T47D (cell line): Measurements from ENCODE around the gene H6PD.

Experiments used
- DNase-seq, 2 experiments: peaks; one replicate each; pipeline versions ENCODE4 v3.0.0 to v3.0.0-alpha.2; 2011 to 2012; ENCODE audit warnings: low read depth in 1 of 2, low spot score in 1 of 2
- JUND ChIP-seq: IDR thresholded peaks from 2 replicates; pipeline ENCODE4 v1.6.1; 2012; ENCODE audit warnings: low read depth
- in situ Hi-C: cut with HindIII; loops from 2 replicates; pipeline ENCODE4 v1.10.0; 2016; ENCODE audit warnings: low sequenced_read_pairs, low pct_unique_long_range_greater_than_20kb

H6PD gene

DNA sequence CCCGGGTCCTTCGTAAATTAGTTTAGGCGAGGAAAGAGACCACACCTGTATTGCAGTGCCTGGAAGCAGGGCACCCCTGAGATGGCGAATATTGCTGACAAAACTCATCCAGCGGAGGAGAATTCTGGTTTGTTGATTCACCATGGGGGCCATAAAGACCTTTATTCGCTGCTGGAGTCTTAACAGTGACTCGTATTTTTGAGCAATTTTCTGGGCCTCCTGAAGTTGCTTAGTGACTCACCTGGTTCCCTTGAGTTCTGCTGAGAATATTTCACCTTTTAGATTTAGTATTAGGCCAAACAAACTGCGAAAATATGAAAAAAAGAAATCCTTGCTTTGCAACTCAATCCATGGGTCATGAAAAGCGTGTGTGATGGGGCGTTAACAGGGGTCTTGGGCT lies 20.6 kb upstream of the H6PD start:
- no peak for DNase-seq
- in situ Hi-C loops = no loop called here
- TF ChIP-seq JUND = no peak

DNA sequence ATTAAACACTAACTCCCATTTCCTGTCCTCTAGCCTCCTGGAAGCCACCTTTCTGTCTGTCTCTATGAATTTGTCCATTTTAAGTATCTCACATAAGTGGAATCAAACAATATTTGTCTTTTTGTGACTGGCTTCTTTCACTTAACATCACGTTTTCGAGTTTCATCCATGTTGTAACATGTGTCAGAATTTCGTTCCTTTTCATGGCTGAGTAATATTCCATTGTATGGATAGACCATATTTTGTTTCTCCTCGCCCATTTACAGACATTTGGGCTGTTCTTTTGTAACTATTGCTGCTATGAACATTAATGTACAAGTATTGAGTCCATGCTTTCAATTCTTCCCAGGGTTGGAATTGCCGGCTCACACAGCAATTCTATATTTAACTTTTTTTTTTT lies 15.7 kb upstream of the H6PD start:
- in situ Hi-C loops = no loop called here
- no peak for TF ChIP-seq JUND

DNA sequence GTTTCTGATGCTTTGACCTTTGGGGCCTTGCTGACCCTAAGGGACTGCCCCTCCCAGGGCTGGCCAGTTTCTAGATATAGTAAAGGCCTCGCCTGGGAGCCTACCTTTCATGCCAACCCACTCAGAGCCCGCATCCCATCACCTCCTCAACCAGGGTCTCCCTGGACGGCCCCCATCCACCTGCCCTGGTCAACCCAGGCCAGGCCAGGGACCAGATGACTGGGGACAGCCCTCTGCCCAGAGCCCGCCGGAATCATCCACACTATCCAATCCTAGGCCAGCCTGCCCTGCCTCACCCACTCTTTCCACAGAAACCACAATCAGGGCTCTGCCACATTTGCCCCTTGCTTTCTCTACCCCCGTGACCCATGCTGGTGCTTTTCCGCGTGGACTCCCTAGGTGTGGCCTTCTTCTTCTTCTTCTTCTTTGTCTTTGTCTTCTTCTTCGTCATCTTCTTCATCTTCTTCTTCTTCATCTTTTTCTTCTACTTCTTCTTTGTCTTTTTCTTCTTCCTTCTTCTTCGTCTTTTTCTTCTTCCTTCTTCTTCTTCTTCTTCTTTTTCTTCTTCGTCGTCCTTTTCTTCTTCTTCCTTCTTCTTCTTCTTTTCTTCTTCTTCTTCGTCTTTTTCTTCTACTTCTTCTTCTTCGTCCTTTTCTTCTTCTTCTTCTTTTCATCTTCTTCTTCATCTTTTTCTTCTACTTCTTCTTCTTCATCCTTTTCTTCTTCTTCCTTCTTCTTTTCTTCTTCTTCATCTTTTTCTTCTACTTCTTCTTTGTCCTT lies 11.5 kb upstream of the H6PD start:
- TF ChIP-seq JUND = no peak
- in situ Hi-C loops = no loop called here
- no peak for DNase-seq

More for the DNA sequence above, 15.7 kb upstream of the H6PD start:
- no peak for DNase-seq

DNA sequence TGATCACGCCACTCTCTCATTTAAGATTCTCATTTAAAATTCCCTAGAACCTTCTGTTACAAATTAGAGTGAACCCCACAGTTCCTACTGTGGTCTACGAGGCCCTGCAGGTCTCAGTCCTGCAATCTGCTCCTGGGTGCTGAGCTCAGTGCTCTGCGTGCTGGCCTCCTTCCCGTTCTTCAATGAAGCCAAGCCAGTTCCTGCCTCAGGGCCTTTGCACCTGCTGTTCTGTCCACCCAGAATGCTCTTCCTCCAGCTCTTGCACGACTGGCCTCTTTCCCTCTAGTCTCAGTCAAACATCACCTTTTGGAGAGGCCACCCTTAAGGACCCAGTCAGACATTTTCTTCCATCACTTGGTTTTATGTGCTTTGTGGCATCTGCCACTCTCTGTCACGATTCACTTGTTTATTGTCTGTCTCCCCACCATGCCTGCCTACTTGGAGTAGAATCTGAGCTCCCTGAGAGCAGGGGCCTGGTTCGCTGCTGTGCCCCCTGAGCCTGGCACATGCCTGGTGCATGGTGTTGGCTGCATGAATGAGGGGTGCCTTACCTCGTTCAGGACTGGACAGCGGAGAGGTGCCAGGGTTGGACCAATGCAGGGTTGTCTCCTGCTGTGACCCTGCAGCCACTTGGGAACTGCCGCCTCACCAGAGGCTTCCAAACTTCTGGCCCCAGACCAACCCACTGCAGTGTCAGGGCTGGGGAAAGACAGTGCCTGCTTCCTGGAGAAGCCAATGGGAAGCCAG lies 9.7 kb upstream of the H6PD start:
- DNase-seq = no peak
- in situ Hi-C loops = no loop called here
- TF ChIP-seq JUND = no peak

GRCh38 chr1:9225411-9225785 lies 9.2 kb upstream of the H6PD start:
- in situ Hi-C loops = no loop called here
- DNase-seq = no peak
- TF ChIP-seq JUND = no peak

GRCh38 chr1:9228609-9229008 lies 6.0 kb upstream of the H6PD start:
- TF ChIP-seq JUND = no peak
- in situ Hi-C loops = no loop called here
- DNase-seq = no peak

- no peak for TF ChIP-seq JUND
- in situ Hi-C loops = no loop called here
- no peak for DNase-seq
Measured at GRCh38 chr1:9229549-9229948, 5.0 kb upstream of the H6PD start.

GRCh38 chr1:9230869-9231533 lies 3.6 kb upstream of the H6PD start:
- in situ Hi-C loops = no loop called here
- no peak for TF ChIP-seq JUND
- no peak for DNase-seq

- no peak for TF ChIP-seq JUND
- in situ Hi-C loops = no loop called here
- DNase-seq = no peak
Measured at GRCh38 chr1:9231648-9232332, 2.8 kb upstream of the H6PD start.

- in situ Hi-C loops = no loop called here
- no peak for TF ChIP-seq JUND
- no peak for DNase-seq
Measured at GRCh38 chr1:9233241-9233941, 1.2 kb upstream of the H6PD start.

DNA sequence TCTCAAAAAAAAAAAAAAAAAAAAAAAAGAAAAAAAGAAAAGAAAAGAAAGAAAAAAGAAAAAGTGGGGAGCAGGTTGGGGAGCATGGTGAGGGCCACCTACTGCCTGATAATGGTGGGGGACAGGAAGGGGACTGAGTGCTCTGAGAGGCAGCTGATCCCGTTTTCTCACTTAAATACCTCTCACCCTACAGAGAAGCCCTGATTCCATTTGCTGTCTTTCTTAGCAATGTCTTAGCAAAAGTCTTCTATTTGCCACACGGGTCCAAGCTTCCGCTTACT lies 692 bp upstream of the H6PD start:
- in situ Hi-C loops = no loop called here
- DNase-seq = no peak
- TF ChIP-seq JUND = no peak

DNA sequence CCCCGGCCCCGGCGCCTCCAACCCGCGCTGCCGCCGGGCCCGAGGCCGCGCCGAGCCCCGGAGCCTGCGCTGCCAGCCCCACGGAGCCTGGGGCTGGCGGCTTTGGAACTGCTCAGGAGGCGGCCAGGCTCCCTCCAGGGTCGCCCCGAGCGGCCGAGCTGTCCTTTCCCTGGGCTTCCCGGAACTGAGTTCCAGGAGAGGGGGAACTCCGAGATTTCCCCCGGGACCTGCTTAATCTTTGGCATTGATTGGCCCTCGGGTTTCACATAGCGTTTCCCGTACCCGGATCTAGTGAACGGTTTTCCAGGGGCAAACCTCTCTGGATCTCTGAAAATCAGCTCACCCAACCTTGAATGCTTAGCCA lies 504 bp downstream of the H6PD start:
- peak; percentile 10 to 55 for DNase-seq

GRCh38 chr1:9235560-9235959 lies 986 bp downstream of the H6PD start:
- in situ Hi-C loops = no loop called here
- DNase-seq = no peak
- no peak for TF ChIP-seq JUND

More for the DNA sequence above, 504 bp downstream of the H6PD start:
- in situ Hi-C loops = no loop called here
- TF ChIP-seq JUND = no peak
